GM19395 (cell line): Measurements from ENCODE around the gene LLGL2.

Source experiments
- ATAC-seq: cut with Tn5 transposase; IDR thresholded peaks from one replicate; pipeline ENCODE4 v1.9.1; 2021; ENCODE audit warnings: mild to moderate bottlenecking, moderate library complexity; ENCODE audit not compliant: unreplicated experiment

Gene LLGL2

DNA sequence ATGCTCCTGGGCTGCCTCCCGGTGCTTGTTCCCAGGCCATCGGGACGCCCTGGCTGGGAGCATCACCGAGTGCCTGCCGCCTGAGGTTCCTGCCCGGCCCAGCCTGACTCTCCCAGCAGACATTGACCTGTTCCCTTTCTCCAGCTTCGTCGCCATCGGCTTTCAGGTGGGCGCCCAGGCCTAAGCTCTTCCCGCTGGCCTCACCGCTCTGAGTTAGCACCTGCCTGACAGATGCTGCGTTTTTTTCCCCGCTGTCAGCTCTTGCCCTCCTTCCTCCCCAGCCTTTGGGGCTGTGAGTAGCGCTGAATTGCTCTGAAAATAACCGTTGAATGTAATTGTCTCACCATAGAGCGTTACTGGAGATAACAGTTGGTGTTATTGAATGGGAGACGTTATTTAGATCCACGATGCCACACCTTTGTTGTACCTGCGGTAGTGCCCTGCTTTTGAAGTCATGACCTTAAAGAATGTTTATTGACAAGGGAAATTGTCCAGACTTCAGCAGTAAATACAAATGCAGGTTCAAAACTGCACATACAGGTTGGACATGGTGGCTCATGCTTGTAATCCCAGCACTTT is 86.4 kb downstream of the LLGL2 start:
- no peak for ATAC-seq

DNA sequence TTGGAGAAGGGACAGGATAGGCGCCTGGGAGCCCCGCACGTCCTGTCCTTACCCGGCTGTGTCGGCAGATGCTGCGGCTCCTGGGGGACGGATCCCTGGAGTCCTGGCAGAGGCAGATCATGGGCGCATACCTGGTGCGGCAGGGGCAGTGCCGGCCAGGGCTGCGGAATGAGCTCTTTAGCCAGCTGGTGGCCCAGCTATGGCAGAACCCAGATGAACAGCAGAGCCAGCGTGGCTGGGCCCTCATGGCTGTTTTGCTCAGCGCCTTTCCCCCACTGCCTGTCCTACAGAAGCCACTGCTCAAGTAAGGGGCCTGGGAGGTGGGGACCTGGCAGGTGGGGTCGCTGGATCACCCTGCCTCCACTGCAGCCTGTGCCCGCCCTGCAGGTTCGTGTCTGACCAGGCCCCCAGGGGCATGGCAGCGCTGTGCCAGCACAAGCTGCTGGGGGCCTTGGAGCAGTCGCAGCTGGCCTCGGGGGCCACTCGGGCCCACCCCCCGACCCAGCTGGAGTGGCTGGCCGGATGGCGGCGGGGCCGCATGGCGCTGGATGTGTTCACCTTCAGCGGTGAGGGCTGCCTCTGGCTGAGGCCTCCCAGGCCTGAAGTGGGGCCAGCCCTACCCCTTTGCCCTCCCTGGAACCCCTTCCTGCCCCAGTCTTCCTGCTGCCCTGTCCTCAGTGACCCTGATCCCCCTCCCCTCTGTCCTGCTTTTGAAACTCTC is 87.6 kb downstream of the LLGL2 start:
- no peak for ATAC-seq

GRCh38 chr17:75614006-75614405 is 88.5 kb downstream of the LLGL2 start:
- ATAC-seq = no peak

- ATAC-seq = no peak
These were observed 89.2 kb downstream of the LLGL2 start for GRCh38 chr17:75614556-75615270.

DNA sequence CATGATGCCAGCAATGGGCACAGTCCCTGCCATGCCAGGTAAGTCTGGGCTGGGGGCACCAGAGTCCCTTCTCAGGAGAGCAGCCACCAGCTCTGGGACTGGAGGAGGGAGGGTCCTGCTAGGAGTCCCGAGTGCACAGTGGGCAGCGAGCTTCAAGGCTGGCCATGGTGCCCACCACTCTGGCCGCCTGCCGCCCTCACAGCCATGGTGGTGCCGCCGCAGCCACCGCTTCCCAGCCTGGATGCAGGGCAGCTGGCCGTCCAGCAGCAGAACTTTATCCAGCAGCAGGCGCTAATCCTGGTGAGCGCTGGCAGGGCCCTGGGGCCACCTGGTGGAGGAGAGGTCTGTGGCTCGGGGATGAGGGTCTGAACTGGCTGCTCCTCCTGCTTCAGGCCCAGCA is 89.8 kb downstream of the LLGL2 start:
- no peak for ATAC-seq

- no peak for ATAC-seq
These were observed 91.1 kb downstream of the LLGL2 start for GRCh38 chr17:75616521-75617122.

- ATAC-seq = no peak
These were observed 91.7 kb downstream of the LLGL2 start for GRCh38 chr17:75617218-75617617.

- no peak for ATAC-seq
These were observed 92.2 kb downstream of the LLGL2 start for GRCh38 chr17:75617675-75618074.

DNA sequence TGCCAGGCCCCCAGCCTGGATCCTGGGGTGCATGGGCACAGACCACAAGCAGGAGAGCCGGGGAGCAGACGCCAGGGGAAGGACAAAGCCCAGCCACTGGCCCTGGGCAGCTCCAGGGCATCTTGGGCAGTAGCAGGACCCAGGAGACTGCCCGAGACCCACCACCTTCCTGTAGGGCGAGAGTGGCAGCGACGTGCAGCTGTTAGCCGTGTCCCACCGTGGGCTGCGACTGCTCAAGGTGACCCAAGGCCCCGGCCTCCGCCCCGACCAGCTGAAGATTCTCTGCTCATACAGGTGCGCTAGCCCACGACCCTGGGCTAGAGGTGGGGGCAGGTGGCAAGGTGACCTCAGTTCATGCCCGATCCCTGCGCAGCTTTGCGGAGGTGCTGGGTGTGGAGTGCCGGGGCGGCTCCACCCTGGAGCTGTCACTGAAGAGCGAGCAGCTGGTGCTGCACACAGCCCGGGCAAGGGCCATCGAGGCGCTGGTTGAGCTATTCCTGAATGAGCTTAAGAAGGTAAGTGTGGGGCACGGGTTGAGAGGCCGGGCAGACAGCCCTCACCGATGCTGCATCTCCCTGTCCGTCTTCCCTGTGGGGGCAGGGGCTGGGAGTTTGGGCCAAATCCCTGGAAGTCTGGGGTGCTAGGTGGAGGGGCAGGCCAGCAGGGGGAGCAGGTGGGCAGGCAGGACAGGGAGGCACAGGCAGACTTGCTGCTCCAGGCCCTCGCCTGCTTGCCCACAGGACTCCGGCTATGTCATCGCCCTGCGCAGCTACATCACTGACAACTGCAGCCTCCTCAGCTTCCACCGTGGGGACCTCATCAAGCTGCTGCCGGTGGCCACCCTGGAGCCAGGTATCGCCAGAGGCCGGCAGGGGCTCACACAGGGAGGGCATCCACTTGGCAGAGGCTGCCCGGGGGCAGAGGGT is 94.3 kb downstream of the LLGL2 start:
- ATAC-seq = no peak

GRCh38 chr17:75621489-75621888 is 96.0 kb downstream of the LLGL2 start:
- ATAC-seq = no peak

GRCh38 chr17:75622076-75622475 is 96.6 kb downstream of the LLGL2 start:
- no peak for ATAC-seq

DNA sequence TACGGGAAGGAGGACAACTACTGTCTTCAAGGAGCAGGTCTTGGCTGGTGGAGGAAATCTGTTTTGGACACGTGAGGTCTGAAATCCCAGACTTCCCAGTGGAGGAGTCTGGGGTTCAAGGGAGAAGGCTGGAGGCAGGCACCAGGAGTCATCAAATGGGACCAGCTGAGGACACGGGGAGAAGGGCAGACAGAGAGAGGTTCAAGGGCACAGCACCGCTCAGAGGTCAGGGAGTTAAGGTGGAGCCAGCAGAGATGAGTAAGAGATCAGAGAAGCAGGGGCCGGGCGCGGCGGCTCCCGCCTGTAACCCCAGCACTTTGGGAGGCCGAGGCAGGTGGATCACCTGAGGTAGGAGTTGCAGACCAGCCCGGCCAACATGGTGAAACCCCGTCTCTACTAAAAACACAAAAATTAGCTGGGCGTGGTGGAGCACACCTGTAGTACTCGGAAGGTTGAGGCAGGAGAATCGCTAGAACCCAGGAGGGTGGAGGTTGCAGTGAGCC is 97.3 kb downstream of the LLGL2 start:
- no peak for ATAC-seq

DNA sequence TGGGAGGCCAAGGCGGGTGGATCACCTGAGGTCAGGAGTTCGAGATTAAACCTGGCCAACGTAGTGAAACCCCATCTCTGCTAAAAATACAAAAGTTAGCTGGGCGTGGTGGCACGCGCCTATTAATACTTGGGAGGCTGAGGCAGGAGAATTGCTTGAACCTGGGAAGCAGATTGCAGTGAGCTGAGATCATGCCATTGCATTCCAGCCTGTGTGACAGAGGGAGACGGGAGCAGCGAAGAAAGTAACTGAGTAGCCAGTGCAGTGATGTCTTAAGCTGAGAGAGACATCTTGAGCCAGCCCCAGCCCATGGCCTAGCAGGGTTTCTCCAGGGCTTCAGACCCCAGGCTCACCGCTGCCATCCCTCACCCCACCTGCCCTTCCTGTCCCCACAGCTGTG is 97.9 kb downstream of the LLGL2 start:
- no peak for ATAC-seq

DNA sequence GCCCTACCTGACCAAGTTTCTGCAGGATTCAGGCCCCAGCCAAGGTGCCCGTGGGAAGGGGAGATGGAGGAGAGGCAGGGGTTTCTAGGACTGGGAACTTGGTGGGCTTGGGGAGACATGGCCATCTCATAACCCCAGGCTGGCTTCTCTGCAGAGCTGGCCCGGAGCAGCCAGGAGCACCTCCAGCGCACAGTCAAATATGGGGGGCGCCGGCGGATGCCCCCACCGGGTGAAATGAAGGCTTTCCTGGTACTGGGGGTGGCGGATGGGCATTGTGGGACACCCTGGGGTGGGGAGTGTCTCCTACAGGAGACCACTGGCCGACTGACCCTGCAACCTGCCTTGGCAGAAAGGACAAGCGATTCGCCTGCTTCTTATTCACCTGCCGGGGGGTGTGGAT is 98.5 kb downstream of the LLGL2 start:
- ATAC-seq = no peak
